Panc1 (cell line): ENCODE data around the gene SPDYE17. TPM values are rescaled to one million over a fixed set of nuclear protein-coding genes. Genes with fewer than 3 reads are reported as not detected.
"Not testable (repeated sequence)": the region's sequence is repeated elsewhere in the genome, so short reads cannot be mapped to it uniquely, and the experiment has no call there.

Experiments used
- ATAC-seq: fragments of 200-7000 bp; cut with Tn5 transposase; 2 replicates; pipeline ENCODE4 v1.9.1; 2020; ENCODE audit warnings: mild to moderate bottlenecking, moderate library complexity
- Bru-seq: library from RNA; stranded (reverse); fragments of 400-500 nt; gene quantifications from one replicate; lab custom pipeline; 2021; lab: Mats Ljungman, UMichigan
- BruChase-seq, 2 experiments: library from RNA; stranded (reverse); fragments of 400-500 nt; gene quantifications; one replicate each; lab custom pipeline; 2021; lab: Mats Ljungman, UMichigan
- BruUV-seq: library from RNA; stranded (reverse); fragments of 400-500 nt; replicated peaks from 2 replicates; lab custom pipeline; 2021; lab: Mats Ljungman, UMichigan
- CTCF ChIA-PET: fragments of 300-600 bp; sonication (Branson Sonifier 250); formaldehyde crosslinking; loops from one replicate; lab custom pipeline; 2022; ENCODE audit warnings: antibody characterized with exemption; lab: Charles Lee
- POLR2A ChIA-PET: fragments of 300-600 bp; sonication (Branson Sonifier 250); formaldehyde crosslinking; loops from one replicate; lab custom pipeline; 2022; ENCODE audit warnings: antibody characterized with exemption; lab: Charles Lee
- DNase-seq: peaks from one replicate; pipeline ENCODE4 v3.0.0-alpha.2; 2010; ENCODE audit warnings: low read depth, low spot score
- H3K27ac ChIP-seq: 2 replicates; pipeline ENCODE4 v1.5.1; 2011; ENCODE audit warnings: mild to moderate bottlenecking, low read length, inconsistent platforms
- H3K27me3 ChIP-seq: fragments of 200-500 bp; sonication (Bioruptor generic); 2 replicates; pipeline ENCODE4 v1.6.0; 2014; ENCODE audit warnings: low read length, inconsistent platforms; ENCODE audit not compliant: control insufficient read depth, insufficient read depth
- H3K36me3 ChIP-seq: fragments of 200-500 bp; sonication (Bioruptor generic); 2 replicates; pipeline ENCODE4 v1.5.1; 2014; ENCODE audit warnings: inconsistent platforms, mild to moderate bottlenecking, low read length, moderate library complexity; ENCODE audit not compliant: control insufficient read depth, insufficient read depth
- H3K4me1 ChIP-seq: 2 replicates; pipeline ENCODE4 v1.5.1; 2011; ENCODE audit warnings: inconsistent platforms, mild to moderate bottlenecking, low read length, moderate library complexity; ENCODE audit not compliant: control insufficient read depth, insufficient read depth
- H3K4me3 ChIP-seq, 2 experiments: 2 replicates each; pipeline ENCODE4 v1.5.1; 2011 to 2012; ENCODE audit warnings: low read depth in 2 of 2, low read length in 2 of 2, mild to moderate bottlenecking in 2 of 2, inconsistent platforms in 1 of 2, moderate library complexity in 1 of 2
- H3K9me3 ChIP-seq: fragments of 200-500 bp; sonication (Bioruptor generic); 2 replicates; pipeline ENCODE4 v1.5.1; 2014; ENCODE audit warnings: low read depth, mild to moderate bottlenecking, inconsistent platforms, low read length, moderate library complexity; ENCODE audit not compliant: control insufficient read depth, insufficient read depth
- in situ Hi-C: cut with HindIII; loops from 2 replicates; pipeline ENCODE4 v1.10.0; 2016; ENCODE audit warnings: low sequenced_read_pairs, low pct_unique_long_range_greater_than_20kb
- intact Hi-C: fragments of 100-400 bp; cut with micrococcal nuclease; formaldehyde crosslinking; loops from one replicate; pipeline ENCODE4 v1.10.0; 2022; ENCODE audit not compliant: unreplicated experiment
- long read RNA-seq: library from polyadenylated mRNA; unstranded; transcript quantifications from one replicate; pipeline ENCODE4 v2.0.0, GENCODE V29; 2021; ENCODE audit not compliant: unreplicated experiment
- polyA plus RNA-seq: library from polyadenylated mRNA; unstranded; fragments of >200 nt; gene quantifications from one replicate; pipeline ENCODE4 v1.2.1, GENCODE V29; 2012; ENCODE audit warnings: missing spikeins; ENCODE audit not compliant: insufficient read length
- total RNA-seq: library from RNA; stranded (reverse); gene quantifications from one replicate; pipeline ENCODE4 v1.2.1, GENCODE V29; 2021; ENCODE audit not compliant: unreplicated experiment

The SPDYE17 gene
- total RNA-seq: not detected
- polyA plus RNA-seq: not detected
- Bru-seq, nascent RNA: not detected
- not detected for BruChase-seq, experiment 1, labeled RNA remaining after a 2-hour chase
- BruChase-seq, experiment 2, labeled RNA remaining after a 6-hour chase: not detected
- long read RNA-seq, partial matches to known transcripts: 0 of 1 reads
- long read RNA-seq, other reads (novel, unspliced or antisense): 1 of 1 reads

- H3K9me3 ChIP-seq, ATAC-seq, DNase-seq, H3K4me1 ChIP-seq, H3K27ac ChIP-seq, in situ Hi-C loops, H3K4me3 ChIP-seq, BruUV-seq, CTCF ChIA-PET, POLR2A ChIA-PET, H3K27me3 ChIP-seq, intact Hi-C loops, H3K36me3 ChIP-seq: not testable (repeated sequence)
Measured at GRCh38 chr7:77032261-77032660, at the start of gene SPDYE17. Gene SPDYE17 (minus strand): TSS chr7:77032361. CDS start chr7:77030570, 1,791 bp downstream.

- POLR2A ChIA-PET, ATAC-seq: not testable (repeated sequence)
Measured at GRCh38 chr7:77080236-77080635, 48.1 kb upstream of the SPDYE17 start.

GRCh38 chr7:77079624-77080023 is 47.5 kb upstream of the SPDYE17 start:
- intact Hi-C loops, H3K4me3 ChIP-seq, POLR2A ChIA-PET, H3K4me1 ChIP-seq, CTCF ChIA-PET, H3K27ac ChIP-seq, H3K9me3 ChIP-seq, BruUV-seq, DNase-seq, ATAC-seq, H3K36me3 ChIP-seq, in situ Hi-C loops, H3K27me3 ChIP-seq: not testable (repeated sequence)

More at GRCh38 chr7:77080236-77080635, 48.1 kb upstream of the SPDYE17 start:
- H3K9me3 ChIP-seq, BruUV-seq, in situ Hi-C loops, H3K36me3 ChIP-seq, CTCF ChIA-PET, H3K4me1 ChIP-seq, DNase-seq, H3K27ac ChIP-seq, H3K27me3 ChIP-seq, intact Hi-C loops, H3K4me3 ChIP-seq: not testable (repeated sequence)

- ATAC-seq, intact Hi-C loops, in situ Hi-C loops, CTCF ChIA-PET, H3K9me3 ChIP-seq, H3K4me3 ChIP-seq, DNase-seq, H3K36me3 ChIP-seq, POLR2A ChIA-PET, BruUV-seq, H3K4me1 ChIP-seq, H3K27ac ChIP-seq, H3K27me3 ChIP-seq: not testable (repeated sequence)
Measured at GRCh38 chr7:77079112-77079511, 47.0 kb upstream of the SPDYE17 start.

GRCh38 chr7:77077060-77077459 is 44.9 kb upstream of the SPDYE17 start:
- H3K36me3 ChIP-seq, POLR2A ChIA-PET, ATAC-seq, H3K4me1 ChIP-seq, H3K4me3 ChIP-seq, intact Hi-C loops, H3K9me3 ChIP-seq, in situ Hi-C loops, H3K27ac ChIP-seq, BruUV-seq, H3K27me3 ChIP-seq, DNase-seq: not testable (repeated sequence)
- CTCF ChIA-PET: interaction anchor here (0.7 kb wide), 1 partner anchor 12 kb away, joined by 4 read pairs; no protein-coding TSS in a partner anchor

- in situ Hi-C loops, H3K4me3 ChIP-seq, H3K27ac ChIP-seq, BruUV-seq, H3K27me3 ChIP-seq, DNase-seq, H3K4me1 ChIP-seq, POLR2A ChIA-PET, intact Hi-C loops, CTCF ChIA-PET, H3K36me3 ChIP-seq, H3K9me3 ChIP-seq, ATAC-seq: not testable (repeated sequence)
Measured at GRCh38 chr7:77074786-77075396, 42.7 kb upstream of the SPDYE17 start.

- H3K9me3 ChIP-seq, ATAC-seq, H3K36me3 ChIP-seq, H3K27ac ChIP-seq, intact Hi-C loops, H3K4me3 ChIP-seq, POLR2A ChIA-PET, DNase-seq, H3K4me1 ChIP-seq, BruUV-seq, CTCF ChIA-PET, in situ Hi-C loops, H3K27me3 ChIP-seq: not testable (repeated sequence)
Measured at GRCh38 chr7:77071108-77071507, 38.9 kb upstream of the SPDYE17 start.
